Cardiac muscle cell (in vitro differentiated cells and primary cell): ENCODE data around the gene KLF16. TPM values are rescaled to one million over a fixed set of nuclear protein-coding genes. Genes with fewer than 3 reads are reported as not detected.

ENCODE experiments used
- DNase-seq, 2 donors: peaks; one replicate each; pipeline versions ENCODE4 v3.0.0 to v3.0.0-alpha.2; 2010 to 2017; ENCODE audit warnings: low read depth in 1 of 2, low spot score in 1 of 2
- H3K27ac ChIP-seq: fragments of 200-600 bp; sonication (generic); 2 replicates; pipeline ENCODE4 v1.5.1; 2016
- H3K27me3 ChIP-seq: fragments of 200-600 bp; sonication (generic); 2 replicates; pipeline ENCODE4 v1.6.0; 2016; ENCODE audit warnings: control low read depth
- H3K36me3 ChIP-seq: fragments of 200-600 bp; sonication (generic); 2 replicates; pipeline ENCODE4 v1.5.1; 2016; ENCODE audit warnings: control low read depth
- H3K4me1 ChIP-seq: fragments of 200-600 bp; sonication (generic); 2 replicates; pipeline ENCODE4 v1.8.1; 2017; ENCODE audit warnings: low read depth, mild to moderate bottlenecking, mixed run types
- H3K4me3 ChIP-seq: fragments of 200-600 bp; sonication (generic); 2 replicates; pipeline ENCODE4 v1.5.1; 2016; ENCODE audit warnings: mild to moderate bottlenecking
- H3K9me3 ChIP-seq: fragments of 200-600 bp; sonication (generic); 2 replicates; pipeline ENCODE4 v1.5.1; 2017; ENCODE audit warnings: low read depth, mild to moderate bottlenecking, control low read depth
- polyA plus RNA-seq: library from polyadenylated mRNA; unstranded; fragments of >200 nt; fragmentation: Nextera tagmentation; extraction: Ambion mirVana; gene quantifications from 2 replicates; pipeline ENCODE4 v1.2.1, GENCODE V29; 2016
- total RNA-seq: library from RNA; depleted of rRNA; stranded (reverse); fragments of >200 nt; gene quantifications from 2 replicates; pipeline ENCODE4 v1.2.3, GENCODE V29; 2016
- TF ChIP-seq, protein P1 (sequence below): IDR thresholded peaks from 2 replicates; pipeline ENCODE4 v1.5.1; 2012; ENCODE audit warnings: low read depth, mild to moderate bottlenecking, low read length

KLF16 gene
- total and polyA plus RNA-seq, 2 experiments from 2014 or later: 9.1 to 9.3 TPM

DNA sequence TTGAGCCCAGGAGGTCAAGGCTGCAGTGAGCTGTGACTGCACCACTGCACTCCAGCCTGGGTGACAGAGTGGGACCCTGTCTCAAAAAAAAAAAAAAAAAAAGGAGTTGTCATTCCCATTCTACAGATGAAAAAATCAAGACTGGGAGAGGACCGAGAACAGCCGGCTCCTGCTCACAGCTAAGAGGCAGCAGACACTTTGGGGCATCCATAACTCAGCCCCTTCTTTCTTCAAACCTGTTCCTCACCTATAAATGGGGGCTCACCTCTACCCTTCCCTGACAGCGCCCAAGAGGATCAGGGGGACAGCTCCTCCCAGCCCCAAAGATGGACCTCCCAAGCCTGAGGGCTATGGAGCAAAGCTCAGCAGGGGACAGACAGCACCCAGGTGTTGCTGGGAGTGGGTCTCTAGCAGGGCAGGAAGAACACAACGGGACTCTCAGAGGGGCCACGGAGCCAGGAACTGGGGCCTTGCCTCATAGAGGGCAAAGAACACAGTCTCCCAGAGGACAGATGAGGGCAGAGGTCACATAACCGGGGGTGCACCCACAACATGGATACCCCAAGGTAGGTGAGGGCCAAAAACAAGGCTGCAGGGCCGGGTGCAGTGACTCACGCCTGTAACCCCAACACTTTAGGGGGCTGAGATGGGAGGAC is 3.4 kb upstream of the KLF16 start:
- Histone ChIP-seq H3K27me3 (peaks cover 3% of the 10 kb centered on the region), H3K36me3 (no peaks in the 10 kb centered on the region), H3K4me3 (no peak overlapping the region), H3K4me1 (no peaks in the 10 kb centered on the region), H3K27ac (no peak overlapping the region), H3K9me3 (no peaks in the 10 kb centered on the region)
- TF ChIP-seq, protein P1, sequence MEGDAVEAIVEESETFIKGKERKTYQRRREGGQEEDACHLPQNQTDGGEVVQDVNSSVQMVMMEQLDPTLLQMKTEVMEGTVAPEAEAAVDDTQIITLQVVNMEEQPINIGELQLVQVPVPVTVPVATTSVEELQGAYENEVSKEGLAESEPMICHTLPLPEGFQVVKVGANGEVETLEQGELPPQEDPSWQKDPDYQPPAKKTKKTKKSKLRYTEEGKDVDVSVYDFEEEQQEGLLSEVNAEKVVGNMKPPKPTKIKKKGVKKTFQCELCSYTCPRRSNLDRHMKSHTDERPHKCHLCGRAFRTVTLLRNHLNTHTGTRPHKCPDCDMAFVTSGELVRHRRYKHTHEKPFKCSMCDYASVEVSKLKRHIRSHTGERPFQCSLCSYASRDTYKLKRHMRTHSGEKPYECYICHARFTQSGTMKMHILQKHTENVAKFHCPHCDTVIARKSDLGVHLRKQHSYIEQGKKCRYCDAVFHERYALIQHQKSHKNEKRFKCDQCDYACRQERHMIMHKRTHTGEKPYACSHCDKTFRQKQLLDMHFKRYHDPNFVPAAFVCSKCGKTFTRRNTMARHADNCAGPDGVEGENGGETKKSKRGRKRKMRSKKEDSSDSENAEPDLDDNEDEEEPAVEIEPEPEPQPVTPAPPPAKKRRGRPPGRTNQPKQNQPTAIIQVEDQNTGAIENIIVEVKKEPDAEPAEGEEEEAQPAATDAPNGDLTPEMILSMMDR: no peak
- no peak for DNase-seq

DNA sequence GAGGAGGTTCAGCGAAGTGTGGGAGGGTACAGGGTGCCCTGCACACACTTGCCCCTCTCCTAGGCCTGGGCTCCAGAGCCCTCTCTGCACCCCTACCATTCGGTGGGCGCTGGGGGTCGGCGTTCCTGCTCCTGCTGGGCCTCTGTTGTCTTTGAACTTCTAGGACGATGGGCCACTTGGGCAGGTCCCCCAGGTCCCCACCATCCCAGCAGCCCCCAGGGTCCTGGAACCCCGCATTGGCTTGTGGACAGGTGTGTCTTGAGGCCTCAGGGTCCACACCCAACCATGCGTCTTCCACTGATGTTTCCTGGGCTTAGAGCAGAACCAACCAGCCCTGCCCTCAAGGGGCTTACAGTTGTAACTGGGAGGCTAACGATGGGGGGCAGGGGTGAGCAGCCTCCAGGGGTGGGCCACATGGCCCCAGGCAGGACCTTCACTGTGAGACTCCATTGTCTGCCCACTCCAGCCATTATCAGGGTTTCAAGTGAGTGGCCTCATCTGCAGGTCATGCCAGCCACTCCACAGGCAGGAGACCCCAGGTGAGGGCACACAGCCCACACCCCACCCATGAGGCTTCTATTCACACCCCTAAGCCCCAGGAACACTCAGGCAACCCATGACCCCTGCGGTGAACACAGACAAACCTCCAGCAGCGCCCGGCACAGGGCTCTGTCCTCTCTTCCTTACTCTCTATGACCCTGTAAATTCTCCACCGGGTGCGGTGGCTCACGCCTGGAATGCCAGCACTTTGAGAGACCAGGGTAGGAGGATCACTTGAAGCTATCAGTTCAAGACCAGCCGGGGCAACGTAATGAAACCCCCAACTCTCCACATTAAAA is 2.0 kb upstream of the KLF16 start:
- Histone ChIP-seq H3K27ac (peak overlapping the region; percentile 76), H3K4me3 (no peak overlapping the region), H3K4me1 (peaks cover 3% of the 10 kb centered on the region), H3K36me3 (no peaks in the 10 kb centered on the region), H3K9me3 (no peaks in the 10 kb centered on the region), H3K27me3 (peaks cover 3% of the 10 kb centered on the region)
- TF ChIP-seq, protein P1: no peak
- no peak for DNase-seq

DNA sequence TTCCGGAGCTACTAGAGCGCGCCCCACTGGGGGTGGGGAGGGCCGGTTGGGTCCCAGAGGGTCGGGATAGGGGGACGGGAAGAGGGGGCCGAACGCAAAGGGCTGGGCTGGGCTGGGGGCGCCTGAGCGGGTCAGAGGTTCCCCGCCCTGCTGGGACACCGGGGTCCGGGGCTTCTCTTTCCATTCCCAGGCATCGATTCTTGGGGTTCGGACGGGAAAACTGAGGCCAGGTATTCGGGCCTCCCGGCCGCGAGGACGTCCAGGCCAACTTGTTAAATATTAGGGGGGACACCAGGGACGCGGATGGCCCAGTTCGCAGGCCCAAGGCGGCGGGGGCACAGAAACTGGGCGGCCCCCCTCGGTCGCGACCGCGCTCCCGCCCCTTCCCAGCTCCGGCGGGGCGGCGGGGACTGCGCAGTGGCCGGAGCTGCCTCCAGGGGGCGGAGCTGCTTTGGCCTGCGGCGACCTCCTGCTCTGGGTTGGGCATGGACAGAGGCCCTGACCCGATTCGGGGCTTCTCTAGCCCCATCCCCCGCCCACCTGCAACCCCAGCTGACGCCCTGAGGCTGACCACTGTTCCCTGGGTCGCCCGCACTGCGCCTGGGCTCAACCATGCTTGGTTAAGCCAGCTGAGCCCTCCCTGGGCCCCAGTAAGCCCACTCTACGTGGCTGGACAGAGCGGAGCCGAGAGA is 1.2 kb upstream of the KLF16 start:
- H3K4me1 ChIP-seq: peaks cover 6% of the 10 kb centered on the region
- H3K27me3 ChIP-seq: peaks cover 3% of the 10 kb centered on the region
- TF ChIP-seq, protein P1: peak; percentile 63
- no peaks in the 10 kb centered on the region for H3K36me3 ChIP-seq
- peak overlapping the region; percentile 76 for H3K27ac ChIP-seq
- DNase-seq: peak; percentile 67 to 79
- H3K9me3 ChIP-seq: no peaks in the 10 kb centered on the region
- peak overlapping the region; percentile 67 for H3K4me3 ChIP-seq

DNA sequence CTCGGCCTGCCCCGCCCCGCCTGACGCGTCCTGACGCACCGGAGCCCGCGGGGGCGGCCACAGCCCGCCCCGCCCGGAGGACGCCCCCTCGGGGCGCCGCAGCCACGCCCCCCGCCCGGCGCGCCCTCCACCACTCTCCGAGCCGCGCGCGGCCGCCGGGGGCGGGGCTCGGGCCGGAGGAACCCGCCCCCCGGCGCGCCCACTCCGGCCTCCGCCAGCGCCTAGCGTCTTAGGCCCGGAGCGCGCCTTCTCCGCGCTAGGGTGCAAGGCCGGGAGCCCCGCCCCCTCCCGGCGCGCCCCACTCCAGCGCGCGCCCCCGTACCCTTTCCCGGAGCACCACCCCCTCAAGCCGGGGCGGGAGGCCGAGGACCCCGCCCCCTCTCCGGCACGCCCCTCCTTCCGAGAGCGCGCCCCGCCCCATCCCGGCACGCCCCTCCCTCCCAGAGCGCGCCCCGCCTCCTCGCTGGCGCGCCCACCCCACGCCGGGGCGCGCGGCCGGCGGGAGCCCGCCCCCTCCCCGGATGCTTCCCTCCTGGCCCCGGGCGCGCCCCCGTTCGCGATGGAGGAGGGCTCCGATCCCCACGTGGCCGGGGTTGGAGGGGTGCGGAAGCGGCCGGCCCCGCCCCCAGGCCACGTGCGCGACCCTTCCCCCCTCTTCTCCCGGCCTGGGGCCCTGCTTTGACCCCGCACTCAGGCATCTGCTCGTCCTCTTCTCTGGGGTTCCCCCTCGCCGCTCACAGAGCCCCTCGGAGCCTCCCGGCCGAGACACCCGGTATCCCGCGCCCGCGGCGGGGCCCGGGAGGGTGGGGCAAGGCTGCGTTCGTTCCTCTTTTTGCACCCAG is 480 bp upstream of the KLF16 start:
- H3K27ac ChIP-seq: peak overlapping the region; percentile 76

More for the DNA sequence above, 480 bp upstream of the KLF16 start:
- peak; percentile 97 for DNase-seq
- H3K4me1 ChIP-seq: peaks cover 12% of the 10 kb centered on the region
- H3K27me3 ChIP-seq: peaks cover 3% of the 10 kb centered on the region
- peak overlapping the region; percentile 67 for H3K4me3 ChIP-seq
- no peaks in the 10 kb centered on the region for H3K36me3 ChIP-seq
- TF ChIP-seq, protein P1: no peak
- no peaks in the 10 kb centered on the region for H3K9me3 ChIP-seq
